GM18507 (cell line): Measurements from ENCODE around the gene INTS12.

ENCODE experiments used
- DNase-seq: peaks from one replicate; pipeline ENCODE4 v3.0.0; 2011; ENCODE audit warnings: low read depth; ENCODE audit not compliant: insufficient read length; ENCODE audit errors: extremely low spot score
- FAIRE-seq: peaks from 2 replicates; lab custom pipeline; 2011; peaks lifted over from hg19 to GRCh38; lab: Jason Lieb, UNC

Gene INTS12

GRCh38 chr4:105637408-105638176 is 70.9 kb downstream of the INTS12 start:
- DNase-seq (no peak), FAIRE-seq (peak; percentile 47)

GRCh38 chr4:105634402-105635080 is 73.9 kb downstream of the INTS12 start:
- FAIRE-seq (peak; percentile 26), DNase-seq (no peak)

GRCh38 chr4:105633241-105633640 is 75.2 kb downstream of the INTS12 start:
- no peak for FAIRE-seq
- no peak for DNase-seq
